Measurements from ENCODE around the gene NKX2-3.

NKX2-3 gene

DNA sequence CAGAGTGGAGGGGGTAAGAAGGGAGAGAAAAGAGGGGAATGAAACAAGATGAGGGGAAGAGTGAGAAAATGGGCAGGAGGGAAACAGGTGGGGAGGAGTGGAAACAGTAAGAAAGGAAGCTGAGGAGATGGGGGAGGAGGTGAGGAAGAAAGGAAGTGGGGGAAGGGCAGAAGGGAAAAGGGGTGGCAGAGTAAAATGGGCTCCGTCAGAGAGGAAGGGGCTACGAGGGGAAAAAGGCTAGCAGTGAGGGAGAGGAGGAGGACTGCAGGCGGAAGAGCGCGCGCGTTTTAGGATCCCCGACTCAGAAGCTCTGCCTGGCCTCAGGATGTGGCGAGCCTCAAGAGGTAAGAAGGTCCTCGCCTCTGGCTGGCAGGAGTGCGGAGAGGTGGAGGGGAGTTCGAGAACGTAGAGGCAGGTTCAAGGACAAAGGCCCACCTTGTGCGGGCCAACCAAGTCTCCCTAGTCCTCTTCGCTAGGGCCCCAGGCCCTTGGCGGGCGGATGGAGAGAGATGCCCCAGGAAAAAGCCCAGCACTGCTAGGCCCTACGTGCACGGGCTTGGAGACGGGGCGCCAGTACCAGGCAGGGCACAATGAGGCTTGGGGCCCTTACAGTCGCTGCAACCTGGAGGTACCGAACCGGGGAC lies 5.8 kb upstream of the NKX2-3 start:
- DNase-seq (ENCODE audit: low read depth), result no peak

DNA sequence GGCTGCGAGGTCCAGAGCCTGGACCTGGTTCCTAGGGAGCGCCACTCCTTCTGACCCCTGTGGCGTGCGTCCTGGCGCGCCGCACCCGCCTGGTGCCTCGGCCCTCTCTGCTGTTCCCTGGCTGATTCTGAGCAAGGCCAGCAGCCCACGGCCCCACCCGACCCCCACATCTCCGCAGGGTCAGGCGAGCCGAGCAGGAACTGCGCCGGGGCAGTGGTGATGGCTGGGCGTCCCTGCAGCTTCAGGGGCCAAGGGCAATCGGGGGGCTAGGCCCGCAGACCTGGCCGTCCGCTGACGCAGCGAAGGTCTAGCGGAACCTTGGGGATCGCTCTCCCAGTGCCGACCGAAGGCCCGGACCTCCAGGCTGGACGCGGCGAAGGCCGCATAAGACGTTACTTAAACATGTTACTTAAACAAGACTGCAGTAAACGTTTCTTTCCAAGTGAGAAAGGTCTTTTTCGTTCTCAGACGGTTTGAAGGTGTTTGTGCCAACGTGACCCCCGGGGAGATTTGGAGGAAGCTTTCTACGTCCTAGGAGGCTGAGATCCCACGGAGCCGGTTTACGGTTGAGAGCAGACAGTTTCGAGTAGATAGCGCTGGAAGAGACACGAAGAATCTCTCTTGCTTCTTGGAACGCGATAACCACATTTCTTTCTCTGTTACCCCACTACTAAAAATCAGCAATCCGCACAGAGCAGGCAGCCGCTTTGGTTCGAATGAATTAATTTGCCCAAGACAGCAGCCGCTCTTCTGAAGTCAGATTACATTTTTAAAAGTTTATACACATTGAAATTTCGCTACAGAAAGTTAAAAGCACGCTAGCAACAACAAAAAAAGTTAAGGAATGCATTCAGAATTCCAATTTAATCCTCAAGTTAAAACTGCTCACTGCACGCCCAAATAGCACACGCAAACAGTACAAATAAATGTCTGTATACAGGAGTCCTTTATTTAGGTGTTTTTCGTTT lies 4.9 kb upstream of the NKX2-3 start:
- DNase-seq (ENCODE audit: low read depth), result peak; percentile 14

DNA sequence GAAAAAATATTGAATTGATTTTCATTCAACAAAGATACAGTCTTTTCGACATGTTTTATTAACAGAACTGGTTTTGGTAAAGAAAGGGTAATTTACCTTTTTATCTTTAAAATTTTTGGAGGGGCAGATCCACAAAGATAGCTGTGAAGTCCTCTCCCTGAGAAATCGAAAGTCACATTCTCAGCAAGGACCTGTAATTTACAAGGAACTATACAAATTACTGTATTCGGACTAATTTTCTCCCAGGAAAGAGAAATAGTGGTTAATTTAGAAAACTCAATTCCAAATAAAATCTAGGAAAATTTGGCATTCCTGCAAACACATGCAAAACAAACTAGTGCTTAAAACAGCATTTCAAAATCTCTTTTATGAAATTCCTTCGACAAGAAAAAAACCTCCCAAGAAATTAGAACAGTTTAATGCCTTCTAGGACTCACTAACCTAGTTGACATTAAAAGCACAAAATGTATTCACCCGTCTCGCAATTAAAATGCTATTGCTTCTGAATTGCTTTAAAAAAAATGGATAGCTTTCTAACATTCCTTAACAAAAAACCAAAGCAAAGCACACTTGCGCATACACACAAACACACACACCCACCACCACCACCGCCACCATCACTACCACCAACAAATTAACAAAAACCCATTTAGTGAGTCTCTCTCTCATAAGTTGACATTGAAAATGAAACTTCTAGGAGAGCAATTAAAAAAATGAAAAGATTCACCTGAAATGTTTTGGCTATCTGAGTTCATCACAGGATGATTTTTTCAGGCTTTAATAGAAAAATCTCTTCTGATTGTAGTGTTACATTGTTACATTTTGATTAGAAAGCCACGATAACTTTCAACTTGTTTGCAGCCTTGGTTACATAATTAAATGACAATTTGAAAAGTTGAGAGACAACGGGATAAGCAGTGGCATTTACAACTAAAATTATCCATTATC lies 4.0 kb upstream of the NKX2-3 start:
- peak; percentile 24 for DNase-seq (ENCODE audit: low read depth)

DNA sequence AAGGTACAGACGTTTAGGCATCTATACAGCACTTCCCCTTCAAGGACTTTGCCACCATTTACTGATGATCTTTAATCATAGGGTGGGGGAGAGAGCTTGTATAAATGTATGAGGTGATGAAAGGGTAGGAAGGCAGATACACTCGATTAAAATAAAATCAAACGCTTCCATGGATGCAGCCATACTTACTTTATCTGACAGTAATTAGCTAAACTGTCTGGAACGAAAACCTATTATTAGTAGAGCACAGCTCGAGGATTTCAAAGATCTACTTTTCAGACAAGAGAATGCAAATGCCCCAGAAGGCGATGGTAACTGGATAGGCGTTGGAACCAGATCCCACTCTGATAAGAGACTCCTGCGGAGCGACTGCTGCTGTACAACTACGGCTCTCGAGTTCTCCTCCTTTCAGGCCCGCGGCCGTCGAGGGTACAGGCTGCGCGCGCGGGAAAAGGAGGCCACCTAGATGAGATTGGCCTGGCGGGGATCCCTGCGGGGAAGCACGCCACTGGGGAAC lies 3.1 kb upstream of the NKX2-3 start:
- peak; percentile 10 for DNase-seq (ENCODE audit: low read depth)

DNA sequence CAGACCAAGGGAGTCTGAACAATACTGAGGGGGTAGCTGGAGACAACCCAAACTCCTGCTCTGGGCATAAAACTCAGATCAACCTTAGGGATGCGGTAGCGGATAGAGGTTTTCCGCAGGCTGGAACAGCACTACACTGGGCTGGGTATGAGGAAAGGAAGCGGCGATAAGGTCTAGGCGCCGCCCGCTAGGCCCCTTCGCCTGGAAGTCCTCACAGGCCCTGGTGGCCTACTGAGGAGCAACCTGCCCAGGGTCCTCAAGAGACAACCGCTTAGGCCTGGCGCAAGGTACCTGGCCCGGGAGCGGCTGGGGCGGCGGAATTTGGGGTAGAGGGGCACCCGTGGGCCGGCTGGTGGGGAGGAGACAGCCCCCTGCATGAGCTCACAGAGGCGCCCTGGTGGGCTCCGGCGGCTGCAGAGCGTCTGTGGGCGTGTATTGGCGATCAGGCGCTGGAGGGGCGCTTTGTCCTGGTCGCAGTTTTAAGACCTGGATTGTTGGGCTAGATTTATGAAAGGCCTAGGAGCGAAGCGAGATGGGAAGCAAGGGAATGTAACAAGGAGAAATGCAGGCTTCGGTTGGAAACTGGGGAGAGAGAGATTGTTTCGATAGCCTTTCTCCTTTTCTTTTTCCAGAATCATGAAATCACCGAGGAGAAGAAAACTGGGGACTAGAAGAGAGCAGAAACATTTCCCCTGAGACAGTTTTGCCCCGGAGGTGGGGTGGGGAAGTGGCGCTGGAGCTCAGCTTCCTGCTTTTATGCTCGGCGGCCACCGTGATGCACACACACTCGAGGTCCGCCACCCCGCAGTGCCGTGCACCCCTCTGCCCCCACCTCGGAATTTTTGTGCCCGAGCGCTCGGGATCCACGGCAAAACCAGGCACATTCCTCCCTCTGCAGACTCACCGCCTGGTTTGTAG lies 2.4 kb upstream of the NKX2-3 start:
- no peak for DNase-seq (ENCODE audit: low read depth)

DNA sequence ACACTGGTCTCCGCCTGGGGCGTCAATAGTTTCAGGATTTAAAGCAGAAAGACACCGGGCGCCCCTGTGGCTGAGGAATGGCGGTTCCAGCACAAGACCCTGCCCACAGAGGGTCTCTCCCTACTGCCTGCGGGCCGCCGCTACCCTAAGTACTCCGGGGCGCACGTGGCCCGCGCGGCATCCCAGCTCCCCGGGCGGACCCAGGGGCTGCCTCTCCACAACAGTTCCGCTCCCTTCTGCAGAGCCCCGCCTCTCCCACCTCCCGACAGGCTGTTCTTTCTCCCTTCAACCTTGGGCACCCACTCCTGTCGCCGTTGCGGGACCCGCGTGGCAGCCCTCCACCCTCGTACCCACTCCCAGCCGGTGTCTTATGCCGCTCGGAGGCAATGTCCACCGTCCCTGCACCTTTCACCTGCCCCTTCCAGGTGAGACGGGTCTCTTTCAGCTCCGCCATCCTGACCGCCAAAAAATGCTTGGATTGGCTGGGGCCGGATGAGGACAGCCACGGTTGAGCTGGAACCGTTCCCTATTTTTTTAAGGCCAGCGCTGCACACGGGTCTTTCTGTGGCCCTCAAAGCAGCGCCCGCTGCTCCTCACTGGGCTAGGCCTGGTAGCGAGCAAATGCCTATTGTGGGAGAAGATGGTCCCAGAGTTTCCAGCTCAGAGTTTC lies 1.6 kb upstream of the NKX2-3 start:
- DNase-seq (ENCODE audit: low read depth), result no peak

DNA sequence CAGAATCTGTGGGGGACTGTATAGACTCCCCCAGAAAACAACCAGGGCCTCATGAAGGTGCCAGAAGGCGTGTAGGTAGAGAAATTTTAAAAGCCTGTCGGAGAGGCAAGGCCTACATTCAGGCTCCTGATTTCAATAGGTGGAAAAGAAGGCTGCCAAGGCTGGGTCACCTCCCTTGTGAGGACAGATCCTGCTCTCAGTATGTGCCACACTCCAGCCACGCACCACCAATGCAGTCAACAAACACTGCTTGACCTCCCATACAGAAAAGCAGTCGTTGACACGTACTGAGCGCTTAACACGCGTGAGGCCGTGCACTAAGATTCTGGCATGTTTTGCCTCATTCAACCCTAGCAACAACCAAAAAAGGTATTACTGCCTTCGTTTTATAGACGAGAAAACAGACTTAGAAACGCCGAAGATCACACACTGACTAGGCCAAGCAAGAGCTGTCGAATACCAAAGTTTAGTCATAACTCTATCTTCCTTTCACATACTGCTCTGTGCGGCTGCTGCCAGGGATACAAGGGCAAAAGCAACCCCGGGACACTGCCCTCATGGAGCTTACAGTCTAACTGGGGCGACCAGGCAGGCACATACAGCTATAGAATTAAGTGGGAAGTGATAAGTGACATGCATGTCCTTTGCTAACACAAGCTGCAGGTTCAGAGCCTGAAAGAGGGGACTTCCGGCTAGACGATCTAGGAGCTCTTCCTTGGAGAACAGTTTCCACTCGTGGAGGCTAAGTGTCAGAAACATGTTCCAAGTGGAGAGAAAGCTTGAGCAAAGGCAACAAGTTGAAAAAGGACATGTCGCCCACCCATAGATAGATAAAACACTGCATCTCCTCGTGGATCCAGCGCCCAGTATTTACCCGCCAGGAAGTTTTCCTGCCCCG lies 797 bp upstream of the NKX2-3 start:
- no peak for DNase-seq (ENCODE audit: low read depth)

DNA sequence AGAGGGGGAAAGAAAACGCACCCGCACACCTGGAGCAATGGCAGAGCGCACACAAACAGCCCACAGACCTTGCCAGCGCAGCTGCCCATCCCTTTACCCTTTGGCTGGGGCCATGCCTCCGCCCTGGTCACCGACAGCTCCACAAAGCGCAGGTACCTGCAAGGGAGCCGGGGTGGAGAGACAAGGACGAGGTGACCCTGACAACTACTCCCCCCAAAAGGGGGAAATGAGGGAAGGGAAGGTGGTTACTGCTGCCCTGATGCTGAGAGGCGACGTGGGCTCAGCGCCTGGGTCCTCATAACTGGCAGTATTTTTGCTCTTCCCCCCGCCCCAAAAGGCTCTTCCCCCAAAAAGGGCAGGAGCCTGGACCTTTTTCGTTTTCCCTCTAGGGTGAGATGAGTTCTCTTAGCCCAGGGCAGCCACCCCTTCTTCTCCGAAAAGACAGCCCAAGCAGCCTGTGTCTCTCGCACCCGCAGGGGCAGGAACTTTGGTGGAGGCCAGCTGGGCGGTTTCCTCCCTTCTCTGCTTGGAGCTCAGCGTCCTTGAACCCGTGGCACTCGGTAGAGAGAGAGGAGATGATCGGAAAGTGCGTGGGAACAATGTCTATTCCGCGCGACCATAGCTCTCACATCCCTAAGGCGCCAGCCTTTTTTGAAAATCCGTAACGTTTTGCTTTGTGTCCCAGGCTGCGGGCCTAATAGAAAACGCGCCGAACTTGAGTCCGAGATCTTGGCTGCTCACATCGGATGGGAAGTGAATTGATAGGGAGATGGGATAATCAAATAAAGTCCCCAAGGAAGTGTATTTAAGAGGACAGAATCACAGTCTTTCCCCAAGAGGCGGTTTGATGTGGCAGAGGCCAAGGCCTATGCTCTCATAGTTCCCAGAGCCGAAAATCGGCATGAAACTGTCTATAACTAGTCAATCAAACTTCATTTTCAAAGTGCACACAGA lies 1.0 kb downstream of the NKX2-3 start:
- no peak for DNase-seq (ENCODE audit: low read depth)

DNA sequence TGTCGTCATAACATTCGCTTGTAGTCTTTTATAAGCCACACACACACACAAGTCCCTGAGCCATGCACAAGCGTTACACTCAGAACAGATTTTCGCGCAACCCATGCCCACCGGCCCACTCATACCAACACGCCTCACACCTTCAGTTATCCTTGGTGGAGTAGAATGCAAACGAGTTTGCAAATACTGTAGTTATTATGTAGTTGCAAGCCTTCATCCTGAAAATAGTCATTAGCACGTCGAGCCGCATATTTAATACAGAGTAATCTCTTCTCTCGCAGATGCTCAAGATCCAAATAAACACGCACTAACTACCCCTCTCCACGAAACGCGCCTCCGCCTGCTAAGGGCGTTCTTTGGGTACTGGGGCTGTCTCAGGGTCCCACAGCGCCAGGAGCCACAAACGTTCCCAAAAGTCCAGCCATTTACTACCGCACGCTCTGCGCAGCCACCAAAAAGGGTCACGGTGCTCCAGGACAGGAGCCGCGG lies 1.8 kb downstream of the NKX2-3 start:
- DNase-seq (ENCODE audit: low read depth), result no peak

DNA sequence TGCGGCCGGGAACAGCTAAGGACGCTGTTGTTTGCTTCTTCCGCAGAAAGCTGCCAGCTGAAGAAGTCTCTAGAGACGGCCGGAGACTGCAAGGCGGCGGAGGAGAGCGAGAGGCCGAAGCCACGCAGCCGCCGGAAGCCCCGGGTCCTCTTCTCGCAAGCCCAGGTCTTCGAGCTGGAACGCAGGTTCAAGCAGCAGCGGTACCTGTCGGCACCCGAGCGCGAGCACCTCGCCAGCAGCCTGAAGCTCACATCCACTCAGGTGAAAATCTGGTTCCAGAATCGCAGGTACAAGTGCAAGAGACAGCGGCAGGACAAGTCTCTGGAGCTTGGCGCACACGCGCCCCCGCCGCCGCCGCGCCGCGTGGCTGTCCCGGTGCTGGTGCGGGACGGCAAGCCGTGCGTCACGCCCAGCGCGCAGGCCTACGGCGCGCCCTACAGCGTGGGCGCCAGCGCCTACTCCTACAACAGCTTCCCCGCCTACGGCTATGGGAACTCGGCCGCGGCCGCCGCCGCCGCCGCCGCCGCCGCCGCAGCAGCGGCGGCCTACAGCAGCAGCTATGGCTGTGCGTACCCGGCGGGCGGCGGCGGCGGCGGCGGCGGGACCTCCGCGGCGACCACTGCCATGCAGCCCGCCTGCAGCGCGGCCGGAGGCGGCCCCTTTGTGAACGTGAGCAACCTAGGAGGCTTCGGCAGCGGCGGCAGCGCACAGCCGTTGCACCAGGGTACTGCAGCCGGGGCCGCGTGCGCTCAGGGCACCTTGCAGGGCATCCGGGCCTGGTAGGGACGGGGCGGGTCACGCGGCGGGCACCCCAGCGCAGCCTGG lies 2.4 kb downstream of the NKX2-3 start:
- peak; percentile 39 for DNase-seq (ENCODE audit: low read depth)

DNA sequence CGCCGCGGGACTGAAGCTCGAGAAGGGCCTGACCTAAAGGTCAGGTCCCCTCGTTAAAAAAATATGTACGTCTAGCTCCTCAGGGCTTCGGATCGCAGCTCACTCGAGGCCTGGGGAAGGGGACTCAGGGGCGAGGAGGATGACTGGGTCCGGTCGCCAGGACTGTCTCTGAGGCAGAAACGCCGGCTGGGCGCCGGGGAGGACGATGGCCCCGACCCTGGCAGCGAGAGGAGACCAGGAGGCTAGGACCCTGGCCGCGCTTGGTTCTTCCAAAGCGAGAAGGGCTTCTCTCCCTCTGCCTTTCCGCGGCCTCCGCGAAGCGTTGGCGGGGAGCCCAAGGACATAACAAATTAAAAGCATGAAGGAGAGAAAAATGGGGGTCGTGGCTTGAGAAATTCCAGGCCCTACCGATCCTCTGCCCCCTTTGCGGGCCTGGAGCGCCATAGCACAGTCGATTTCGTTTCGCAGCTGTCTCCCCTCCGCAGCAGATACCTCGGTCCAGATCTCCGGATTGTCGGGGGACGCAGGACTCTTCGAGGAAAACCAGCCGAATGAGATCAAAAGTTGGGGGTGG lies 3.1 kb downstream of the NKX2-3 start:
- no peak for DNase-seq (ENCODE audit: low read depth)

DNA sequence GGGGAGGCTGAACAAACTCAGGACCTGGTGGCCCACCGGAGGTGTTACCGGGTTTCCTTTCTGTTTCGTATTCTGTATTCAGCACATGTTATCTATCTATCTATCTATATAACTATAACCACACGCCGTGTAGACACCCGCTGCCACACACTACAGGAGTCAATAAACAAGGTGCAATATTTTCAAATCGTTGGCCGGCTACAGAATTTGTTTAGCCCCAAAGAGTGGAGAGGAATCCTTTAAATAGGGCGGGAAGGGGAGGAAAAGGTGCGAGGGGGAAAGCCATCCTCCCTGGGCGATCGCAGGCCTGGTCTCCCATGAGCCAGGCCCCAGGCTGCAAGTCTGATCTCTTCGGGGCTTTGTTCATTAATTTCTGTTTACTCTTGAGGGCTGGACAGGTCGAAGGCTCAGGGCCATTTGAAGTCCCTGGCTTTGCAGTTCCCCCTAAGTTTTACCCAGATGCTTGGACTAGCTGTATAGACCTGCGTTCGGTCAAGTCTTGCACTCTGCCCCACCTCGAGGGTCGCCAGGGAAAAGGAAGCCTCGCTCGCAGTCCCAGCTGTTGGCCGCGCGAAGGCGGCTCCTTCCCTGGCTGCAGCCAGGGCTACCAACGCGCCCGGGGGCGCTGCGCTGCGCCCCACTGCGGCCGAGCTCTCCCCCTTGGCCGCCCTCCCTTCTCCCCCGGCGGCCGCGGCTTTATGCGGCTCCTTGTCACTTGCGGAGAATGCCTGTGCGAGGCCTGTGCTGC lies 3.8 kb downstream of the NKX2-3 start:
- DNase-seq (ENCODE audit: low read depth), result no peak

DNA sequence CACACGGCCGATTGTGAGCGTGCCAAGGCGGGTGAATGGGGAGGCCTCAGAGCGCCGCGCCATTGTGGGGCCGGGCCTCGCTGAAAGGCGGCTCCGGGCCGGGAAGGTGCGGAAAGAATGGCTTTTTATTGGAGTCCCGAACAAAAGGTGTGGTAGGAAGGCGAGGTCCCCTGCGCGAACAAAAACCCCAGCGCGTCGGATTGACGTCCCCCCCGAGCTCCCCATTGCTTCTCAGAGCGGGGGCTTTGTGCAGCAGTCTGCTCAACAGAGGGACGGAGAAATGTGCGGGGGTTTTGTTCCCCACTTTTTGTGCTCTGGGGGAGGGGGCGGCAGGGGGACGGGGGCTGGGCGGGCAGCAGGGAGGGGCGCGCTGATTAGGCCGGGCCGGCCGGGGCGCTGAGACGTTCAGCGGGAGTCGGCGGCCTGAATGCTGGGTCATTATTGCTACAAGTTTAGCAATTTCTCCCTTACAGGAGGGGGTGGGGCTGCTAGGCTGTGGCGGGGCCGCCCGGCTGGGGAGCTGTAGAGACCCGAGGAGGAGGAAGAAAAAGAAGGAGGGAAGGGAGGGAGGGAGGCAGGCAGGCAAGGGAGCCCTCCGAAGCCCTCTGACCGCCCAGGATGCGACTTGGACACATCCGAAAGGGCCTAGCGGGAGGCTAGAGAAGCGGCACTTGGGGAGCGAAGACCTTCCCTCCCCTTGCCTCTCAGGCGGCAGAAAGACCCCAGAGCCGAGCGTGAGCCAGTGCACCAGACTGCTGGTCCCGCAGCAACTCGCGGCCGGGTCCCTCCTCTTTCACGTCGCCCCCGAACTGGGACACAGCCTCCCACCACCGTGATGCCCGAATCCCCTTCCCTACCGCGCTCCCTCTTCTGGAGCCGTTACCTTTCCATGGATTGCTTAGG lies 4.6 kb downstream of the NKX2-3 start:
- no peak for DNase-seq (ENCODE audit: low read depth)

DNA sequence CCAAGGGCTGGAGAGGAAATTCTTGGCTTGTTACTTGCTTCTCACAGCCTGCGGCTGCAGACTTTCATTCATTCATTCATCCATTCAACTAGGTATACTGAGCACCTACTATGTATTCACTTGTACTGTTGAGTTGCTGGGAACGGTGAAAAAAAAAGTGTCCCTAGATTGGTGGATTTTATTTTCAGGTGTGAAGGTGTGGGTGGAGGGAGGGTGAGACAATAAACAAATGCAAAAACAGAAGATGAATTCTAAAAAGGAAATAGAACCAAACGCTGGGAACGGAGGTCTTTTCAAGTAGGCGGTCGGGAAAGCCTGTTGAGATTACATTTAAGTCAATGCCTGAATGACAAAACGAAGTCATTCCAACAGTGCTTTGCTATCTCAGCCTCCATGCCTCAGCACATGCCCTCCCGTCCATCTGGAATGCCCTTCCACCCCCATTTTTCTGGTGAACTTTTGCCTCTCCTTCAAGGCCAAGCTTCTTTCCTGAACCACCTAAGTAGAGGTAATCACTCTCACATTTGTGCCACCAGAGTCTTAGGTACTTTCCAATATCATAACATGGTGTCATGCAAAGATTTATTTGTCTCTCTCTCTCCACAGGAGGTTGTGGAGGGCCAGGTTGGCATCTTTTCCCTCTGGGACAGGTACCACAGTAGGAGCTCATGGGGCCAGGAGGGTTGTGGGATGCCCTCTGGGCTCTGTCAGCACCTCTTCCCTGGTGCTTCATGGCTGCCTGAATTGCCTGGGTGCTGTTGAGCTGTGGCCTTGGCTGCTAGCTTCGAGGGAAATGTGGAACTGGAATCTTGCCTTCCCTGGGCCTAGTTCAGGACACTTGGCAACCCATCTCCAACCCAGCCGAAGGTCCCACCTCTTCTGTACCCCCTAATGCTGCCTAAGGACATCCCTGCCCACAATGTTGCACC lies 5.5 kb downstream of the NKX2-3 start:
- DNase-seq (ENCODE audit: low read depth), result no peak
